GM18858 (cell line): ENCODE data around the gene STX1B.

ENCODE experiments used
- ATAC-seq: cut with Tn5 transposase; IDR thresholded peaks from one replicate; pipeline ENCODE4 v1.9.1; 2021; ENCODE audit not compliant: unreplicated experiment

Gene STX1B

DNA sequence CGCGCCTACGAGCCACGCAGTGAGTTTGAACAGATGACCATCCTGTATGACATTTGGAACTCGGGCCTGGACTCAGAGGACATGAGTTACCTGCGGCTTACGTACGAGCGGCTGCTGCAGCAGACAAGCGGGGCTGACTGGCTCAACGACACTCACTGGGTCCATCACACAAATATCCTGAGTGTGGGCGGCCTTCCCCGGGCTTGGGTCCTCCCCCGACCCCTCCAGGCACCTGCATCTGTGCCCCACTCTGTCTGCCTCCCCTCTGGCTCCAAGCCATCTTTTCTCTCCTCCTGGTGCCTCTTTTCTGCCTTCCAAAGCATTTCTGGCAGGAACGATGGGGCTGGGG is 30.4 kb downstream of the STX1B start:
- no peak for ATAC-seq

DNA sequence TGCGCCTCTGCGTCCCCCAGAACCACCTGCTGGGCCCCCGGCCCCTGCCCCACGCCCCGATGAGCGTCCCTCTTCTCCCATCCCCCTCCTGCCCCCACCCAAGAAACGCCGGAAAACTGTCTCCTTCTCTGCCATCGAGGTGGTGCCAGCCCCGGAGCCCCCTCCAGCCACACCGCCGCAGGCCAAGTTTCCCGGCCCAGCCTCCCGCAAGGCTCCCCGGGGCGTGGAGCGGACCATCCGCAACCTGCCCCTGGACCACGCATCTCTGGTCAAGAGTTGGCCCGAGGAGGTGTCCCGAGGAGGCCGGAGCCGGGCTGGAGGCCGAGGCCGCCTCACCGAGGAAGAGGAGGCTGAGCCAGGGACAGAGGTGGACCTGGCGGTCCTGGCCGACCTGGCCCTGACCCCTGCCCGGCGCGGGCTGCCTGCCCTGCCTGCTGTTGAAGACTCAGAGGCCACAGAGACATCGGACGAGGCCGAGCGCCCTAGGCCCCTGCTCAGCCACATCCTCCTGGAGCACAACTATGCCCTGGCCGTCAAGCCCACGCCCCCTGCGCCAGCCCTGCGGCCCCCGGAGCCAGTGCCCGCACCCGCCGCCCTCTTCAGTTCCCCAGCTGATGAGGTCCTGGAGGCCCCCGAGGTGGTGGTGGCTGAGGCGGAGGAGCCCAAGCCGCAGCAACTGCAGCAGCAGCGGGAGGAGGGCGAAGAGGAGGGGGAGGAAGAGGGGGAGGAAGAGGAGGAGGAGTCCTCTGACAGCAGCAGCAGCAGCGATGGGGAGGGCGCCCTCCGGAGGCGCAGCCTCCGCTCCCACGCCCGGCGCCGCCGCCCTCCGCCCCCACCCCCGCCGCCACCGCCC is 31.0 kb downstream of the STX1B start:
- no peak for ATAC-seq

DNA sequence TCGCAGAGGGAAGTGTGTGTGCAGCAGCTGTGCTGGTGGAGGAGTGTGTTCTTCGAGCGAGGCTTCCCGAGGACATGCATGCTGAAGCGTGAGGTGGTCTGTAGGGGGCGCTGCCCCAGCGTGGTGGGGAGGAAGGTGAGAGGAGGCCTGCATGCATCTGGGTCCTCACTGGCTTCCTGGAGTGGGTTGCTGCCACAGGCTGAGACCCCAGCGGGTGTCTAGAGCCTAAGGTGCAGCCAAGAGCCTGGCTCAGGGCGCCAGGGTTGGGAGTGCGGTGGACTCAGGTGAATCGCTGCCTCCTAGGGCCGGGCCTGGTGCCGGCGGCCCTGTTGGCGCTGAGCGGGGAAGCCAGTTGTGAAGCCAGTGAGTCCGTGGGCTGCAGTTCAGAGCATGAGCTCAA is 32.9 kb downstream of the STX1B start:
- ATAC-seq: no peak

DNA sequence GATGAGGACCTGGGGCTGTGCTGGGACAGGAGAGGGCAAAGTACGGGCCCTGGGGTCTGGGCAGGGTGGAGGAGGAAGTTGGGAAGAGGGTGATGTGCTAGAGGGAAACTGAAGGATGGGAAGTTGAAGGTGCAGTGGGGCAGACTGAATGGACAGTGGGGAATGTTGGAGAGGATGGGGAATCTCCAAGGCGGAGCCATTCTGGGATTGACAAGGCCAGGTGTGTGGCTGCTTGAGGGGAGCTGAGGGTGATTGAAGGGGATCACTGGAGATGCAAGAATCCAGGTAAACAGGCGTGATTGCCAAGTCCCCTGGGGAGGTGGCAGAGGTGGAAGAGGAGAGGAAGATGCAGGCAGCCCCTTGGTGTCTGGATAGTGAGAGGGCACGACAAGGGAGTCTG is 34.0 kb downstream of the STX1B start:
- ATAC-seq: no peak

DNA sequence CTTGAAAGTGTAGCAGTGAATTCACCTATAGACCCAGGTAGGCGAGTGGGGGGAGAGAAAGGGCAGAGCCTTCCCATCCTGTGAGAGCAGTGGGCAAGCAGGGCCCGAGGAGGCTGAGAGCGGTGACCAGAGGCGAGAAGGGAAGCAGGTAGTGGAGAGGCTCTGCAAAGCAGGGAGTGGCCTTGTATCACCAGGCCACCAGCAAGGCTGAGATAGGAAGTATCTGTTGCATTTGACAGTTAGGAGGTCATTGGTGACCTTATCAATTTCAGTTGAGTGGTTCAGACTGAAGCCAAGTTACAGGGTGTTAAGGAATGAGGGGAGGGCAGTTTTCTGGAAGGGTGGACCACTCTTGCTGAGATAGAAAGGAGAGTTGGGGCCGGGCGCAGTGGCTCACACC is 36.1 kb downstream of the STX1B start:
- ATAC-seq: no peak

DNA sequence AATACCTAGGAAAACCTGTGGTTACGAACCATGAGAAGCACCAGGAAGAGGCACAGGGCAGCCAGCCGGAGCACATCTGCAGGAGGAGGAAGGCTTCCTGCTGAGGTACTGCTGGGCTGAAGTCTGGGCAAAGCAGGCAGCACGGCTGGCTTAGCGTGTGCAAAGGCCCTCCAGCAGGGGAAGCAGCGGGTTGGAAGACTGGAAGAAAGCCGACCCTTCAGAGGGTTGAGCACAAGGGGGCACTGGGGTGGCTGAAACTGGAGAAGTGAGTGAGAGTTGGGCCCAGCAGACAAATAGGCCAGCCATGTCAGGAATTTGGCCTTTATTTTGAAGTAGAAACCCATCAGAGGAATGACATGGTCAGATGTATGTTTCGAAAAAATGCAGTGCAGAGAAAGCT is 37.6 kb downstream of the STX1B start:
- ATAC-seq: no peak

DNA sequence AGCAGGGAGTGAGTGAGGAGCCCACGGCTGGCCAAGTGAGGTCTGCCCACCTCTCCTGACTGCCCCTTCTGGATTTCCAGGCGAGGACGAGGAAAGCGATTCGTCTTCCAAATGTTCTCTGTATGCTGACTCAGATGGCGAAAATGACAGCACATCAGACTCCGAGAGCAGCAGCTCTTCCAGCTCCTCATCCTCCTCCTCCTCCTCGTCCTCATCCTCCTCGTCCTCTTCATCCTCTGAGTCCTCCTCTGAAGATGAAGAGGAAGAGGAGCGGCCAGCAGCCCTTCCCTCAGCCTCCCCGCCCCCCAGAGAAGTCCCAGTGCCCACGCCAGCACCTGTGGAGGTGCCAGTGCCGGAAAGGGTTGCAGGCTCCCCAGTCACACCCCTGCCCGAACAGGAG is 39.1 kb downstream of the STX1B start:
- ATAC-seq: no peak

DNA sequence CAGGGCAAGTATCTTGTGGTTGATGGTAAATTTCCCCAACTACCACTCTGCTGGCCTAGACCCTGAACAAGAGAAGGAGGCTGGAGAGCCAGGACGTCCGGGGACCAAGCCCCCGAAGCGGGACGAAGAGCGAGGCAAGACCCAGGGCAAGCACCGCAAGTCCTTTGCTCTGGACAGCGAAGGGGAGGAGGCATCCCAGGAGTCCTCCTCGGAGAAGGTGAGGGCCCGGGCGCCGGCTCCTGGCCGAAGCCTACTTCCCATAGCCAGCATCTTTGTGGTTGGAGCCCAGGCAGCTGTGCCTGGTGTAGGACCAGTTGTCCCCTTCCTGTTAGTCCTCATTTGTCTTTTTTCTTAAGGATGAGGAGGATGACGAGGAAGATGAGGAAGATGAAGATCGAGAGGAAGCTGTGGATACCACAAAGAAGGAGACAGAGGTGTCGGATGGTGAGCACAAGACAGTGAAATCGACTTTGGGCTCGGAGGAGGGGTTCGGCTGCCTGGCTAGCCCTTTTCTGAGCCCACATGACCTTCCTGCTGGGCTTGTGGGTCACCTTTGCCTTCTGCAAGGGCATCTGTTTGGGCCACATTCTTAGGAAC is 41.1 kb downstream of the STX1B start:
- ATAC-seq: no peak

DNA sequence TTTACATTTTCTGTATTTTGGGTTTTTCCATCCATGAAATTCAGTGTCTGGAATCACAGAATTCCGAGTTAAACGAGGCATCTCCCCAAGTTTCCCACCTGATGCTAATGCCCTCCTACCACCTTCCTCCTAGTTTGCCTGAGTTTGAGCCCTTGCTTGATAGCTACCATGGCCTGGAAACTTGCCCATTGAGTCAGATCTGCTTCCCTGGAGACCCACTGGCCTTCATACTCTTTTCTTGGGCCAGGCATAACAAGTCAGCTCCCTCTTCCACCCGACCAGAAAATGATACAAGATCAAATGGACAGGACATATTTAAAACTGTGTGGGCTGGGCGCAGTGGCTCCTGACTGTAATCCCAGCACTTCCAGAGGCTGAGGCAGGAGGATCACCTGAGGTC is 42.6 kb downstream of the STX1B start:
- no peak for ATAC-seq

DNA sequence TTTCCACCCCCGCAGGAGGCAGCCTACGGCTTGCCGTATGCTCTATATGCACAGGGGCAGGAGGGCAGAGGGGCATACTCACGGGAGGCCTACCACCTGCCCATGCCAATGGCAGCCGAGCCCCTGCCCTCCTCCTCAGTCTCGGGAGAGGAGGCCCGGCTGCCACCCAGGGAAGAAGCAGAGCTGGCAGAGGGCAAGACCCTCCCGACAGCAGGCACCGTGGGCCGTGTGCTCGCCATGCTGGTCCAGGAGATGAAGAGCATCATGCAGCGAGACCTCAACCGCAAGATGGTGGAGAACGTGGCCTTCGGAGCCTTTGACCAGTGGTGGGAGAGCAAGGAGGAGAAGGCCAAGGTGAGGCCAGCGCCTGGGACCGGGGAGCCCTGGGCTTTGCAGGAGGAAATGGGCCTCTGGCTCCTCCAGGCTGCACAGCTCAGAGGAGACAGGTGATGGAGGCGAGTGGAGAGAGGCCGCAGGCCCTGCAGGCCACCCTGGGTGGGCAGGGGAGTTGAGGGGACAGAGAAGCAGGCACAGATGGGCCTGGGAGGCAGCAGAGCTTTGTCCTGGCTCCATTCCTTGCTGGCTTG is 44.3 kb downstream of the STX1B start:
- no peak for ATAC-seq

DNA sequence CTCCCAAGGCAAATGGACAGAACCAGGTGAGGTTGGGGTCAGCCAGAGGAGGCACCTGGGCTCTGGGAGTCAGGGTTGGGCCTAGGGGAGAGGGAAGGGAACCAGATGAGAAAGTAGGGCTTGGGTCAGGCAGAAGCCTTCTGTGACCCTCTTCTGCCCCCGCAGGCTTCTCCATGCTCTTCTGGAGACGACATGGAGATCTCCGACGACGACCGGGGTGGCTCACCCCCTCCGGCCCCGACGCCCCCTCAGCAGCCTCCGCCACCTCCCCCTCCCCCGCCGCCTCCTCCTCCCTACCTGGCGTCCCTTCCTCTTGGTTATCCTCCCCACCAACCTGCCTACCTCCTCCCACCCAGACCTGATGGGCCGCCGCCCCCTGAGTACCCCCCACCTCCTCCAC is 45.0 kb downstream of the STX1B start:
- no peak for ATAC-seq

DNA sequence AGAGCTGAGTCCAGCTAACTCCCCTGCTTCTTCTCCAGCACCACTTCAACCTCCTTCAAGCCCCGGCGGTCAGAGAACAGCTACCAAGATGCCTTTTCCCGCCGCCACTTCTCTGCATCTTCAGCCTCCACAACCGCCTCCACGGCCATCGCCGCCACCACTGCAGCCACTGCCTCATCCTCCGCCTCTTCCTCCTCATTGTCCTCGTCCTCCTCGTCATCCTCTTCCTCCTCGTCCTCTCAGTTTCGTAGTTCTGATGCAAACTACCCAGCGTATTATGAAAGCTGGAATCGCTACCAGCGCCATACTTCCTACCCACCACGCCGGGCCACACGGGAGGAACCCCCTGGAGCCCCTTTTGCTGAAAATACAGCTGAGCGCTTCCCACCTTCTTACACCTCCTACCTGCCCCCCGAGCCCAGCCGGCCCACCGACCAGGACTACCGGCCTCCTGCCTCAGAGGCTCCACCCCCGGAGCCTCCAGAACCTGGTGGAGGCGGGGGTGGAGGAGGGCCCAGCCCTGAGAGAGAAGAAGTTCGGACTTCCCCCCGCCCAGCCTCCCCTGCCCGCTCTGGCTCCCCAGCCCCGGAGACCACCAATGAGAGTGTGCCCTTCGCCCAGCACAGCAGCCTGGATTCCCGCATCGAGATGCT is 45.7 kb downstream of the STX1B start:
- ATAC-seq: no peak

DNA sequence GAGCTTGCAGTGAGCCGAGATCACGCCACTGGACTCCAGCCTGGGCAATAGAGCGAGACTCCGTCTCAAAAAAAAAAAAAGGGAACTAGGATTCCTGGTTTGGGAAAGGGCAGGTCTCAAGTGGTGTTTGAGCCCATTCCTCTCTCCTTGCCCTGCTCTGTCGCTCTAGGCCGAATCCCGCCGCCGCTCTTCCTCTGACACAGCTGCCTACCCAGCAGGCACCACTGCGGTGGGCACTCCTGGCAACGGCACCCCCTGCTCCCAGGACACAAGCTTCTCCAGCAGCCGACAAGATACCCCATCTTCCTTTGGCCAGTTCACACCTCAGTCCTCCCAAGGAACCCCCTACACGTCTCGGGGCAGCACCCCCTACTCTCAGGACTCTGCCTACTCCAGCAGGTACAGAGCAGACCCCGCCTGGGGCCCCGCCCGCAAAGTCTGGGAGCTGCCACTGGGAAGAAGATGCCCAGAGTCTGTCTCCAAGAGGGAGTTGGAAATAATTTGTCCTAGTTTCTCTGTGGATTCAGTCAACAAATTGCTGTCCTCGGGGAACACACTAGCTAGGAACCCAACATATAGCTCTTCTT is 46.4 kb downstream of the STX1B start:
- no peak for ATAC-seq

DNA sequence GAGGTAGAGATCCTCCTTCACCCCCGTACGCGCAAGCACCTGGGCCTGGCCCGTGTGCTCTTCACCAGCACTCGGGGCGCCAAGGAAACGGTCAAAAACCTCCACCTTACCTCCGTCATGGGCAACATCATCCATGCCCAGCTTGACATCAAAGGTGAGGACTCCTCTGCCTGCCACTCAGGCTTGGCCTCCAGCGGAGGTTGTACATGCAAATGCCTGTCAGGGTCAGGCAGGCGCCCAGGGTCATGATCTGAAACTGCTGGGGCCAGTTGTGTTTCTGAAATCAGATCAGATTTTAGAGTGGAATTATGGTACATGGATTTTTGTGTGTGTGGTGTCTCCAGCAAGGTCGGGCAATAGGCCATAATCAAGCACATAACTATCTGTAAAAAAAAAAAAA is 49.1 kb downstream of the STX1B start:
- no peak for ATAC-seq

DNA sequence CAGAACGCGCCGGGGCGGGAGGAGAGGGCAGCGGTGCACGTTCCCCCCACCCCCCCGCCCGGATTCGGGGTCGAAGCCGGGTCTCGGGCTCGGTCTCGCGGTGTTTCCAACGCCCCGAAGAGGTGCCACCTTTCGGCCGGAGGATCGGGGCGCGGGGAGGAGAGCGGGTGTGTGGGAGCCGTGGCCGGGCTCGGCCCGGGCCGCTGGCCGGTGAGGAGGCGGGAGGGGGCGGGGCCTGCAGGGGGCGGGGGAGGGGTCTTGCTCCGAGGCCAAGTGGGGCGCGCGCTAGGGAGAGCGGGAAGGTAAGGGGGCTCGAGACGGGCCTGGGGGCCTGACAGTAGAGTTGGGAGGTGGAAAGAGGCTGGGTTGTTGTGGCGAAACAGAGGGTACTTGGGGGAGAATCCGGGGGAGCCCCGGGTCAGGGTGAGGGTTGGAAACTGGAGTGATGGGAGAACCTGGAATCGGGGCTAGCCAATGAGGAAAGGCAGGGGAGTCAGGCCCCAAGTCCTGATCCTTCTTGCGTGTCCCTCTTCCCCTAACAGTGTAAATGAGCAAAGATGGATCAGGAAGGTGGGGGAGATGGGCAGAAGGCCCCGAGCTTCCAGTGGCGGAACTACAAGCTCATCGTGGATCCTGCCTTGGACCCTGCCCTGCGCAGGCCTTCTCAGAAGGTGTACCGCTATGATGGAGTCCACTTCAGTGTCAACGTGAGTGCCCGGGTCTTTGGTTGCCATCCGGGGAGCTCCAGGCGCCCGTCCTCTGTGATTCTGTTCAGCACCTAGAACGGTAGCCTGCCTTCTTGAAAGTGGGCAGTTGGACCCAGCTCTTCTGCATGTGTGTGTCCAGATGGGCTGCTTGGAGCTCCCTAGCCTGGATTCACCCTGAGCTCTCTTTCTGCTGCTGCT is 52.0 kb downstream of the STX1B start:
- ATAC-seq: peak; percentile 1

DNA sequence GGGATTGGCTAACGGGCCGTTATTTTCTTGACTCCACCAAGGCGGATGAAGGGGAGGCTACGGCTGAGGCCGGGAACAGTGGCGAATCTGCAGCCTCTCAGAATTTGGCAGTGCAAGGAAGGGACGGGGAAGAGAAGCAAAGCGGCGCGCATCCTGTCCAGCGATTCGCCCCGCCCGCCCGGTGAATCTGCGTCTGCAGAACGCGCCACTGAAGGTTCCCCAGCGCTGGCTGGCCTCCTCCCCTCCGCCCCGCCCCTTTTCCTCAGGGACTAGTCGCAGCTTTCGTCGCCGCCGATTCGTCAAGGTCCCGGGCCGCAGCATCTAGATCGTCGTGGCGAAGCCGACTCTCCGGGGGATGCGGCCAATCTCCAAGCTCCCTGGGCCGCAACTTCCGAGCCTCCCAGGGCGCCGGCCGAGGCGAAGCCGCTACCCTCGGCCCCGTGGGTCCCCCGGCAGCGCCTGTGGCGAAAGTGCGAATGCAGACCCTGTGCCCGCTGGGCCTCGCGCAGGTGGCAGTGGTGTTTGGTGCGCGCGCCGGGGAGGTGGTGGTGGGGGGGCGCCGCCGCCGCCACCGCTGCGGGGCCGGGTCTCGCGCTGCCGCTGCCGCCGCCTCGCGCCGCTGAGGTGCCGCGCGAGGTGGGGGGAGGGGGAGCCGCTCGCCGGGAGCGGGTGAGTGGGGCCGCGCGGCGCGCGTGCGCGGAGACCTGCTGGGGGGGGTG is 52.8 kb downstream of the STX1B start, which contains the start of gene SETD1A:
TSS of gene SETD1A (plus strand) at position 299 of the 719 bp plus-strand sequence. CDS start 978 bp downstream, outside the sequence.
- peak; percentile 47 for ATAC-seq

DNA sequence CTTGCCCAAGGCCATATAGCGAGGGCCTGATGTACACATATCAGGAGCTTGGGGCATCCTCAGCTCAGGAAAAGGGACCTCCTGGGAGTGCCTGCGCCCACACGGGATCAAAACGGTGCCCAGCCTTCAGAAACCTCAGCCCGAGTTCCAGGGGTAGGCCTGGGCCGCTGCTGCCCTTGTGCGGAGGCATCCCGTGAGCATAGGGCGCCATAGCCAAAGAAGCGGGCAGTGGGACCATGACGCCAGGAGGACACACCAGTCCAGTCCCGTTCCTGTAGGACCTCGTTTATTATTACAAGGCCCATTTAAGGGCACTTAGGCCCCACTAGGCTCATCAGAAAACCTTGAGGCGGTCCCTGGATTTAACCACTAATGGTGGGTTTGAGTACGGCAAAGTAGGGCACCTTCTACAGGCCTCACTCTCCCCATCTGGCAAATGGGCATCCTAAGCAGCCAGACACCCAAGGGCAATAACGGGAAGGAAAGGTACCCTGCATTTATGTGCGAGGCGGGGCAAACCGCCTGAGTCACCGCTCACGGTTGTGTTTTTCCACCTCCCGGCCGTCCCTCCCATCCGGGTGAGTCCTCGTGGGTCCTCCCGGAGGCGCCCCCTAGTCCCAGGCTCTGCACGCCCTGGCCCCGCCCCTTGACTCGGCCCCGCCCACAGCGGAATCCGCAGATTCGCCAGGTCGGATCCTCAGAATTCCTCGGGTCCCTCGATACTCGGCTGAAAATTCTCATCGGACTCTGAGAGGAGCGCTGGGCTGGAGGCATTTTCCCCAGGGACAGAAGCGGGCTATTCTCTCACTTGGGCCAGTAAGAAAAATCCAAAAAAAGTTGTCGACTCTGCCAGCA is 53.6 kb downstream of the STX1B start:
- no peak for ATAC-seq

DNA sequence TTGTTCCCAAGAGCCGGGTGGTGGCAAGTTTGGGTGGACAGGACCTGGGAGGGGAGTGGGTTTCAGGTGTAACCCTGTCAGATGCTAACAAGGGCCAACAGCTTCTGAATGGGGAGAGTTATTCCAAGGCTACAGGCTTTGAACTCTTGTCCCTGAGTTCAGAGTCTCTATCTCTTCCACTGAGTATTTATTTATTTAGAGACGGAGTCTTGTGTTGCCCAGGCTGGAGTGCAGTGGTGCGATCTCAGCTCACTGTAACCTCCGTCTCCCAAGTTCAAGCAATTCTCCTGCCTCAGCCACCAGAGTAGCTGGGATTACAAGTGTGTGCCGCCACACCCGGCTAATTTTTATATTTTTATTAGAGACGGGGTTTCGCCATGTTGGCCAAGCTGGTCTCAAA is 55.4 kb downstream of the STX1B start:
- no peak for ATAC-seq
